Omental fat pad (tissue), 4 donors: ENCODE data around the gene CCDC15. TPM values are rescaled to one million over a fixed set of nuclear protein-coding genes. Genes with fewer than 3 reads are reported as not detected.
"Not testable (repeated sequence)": the region's sequence is repeated elsewhere in the genome, so short reads cannot be mapped to it uniquely, and the experiment has no call there.

Source experiments
- ATAC-seq: fragments of 150-250 bp; one replicate; pipeline ENCODE4 v1.9.1; 2016; ENCODE audit warnings: mild to moderate bottlenecking, moderate library complexity; ENCODE audit not compliant: low FRiP score
- DNase-seq: peaks from one replicate; pipeline ENCODE4 v3.0.0-alpha.2; 2019; ENCODE audit warnings: low spot score
- total RNA-seq, 4 donors: library from RNA; depleted of rRNA; stranded (reverse); fragments of >200 nt; gene quantifications; one replicate each; pipeline ENCODE4 v1.1.0, GENCODE V29; 2016
- TF ChIP-seq, protein P1 (sequence below), 3 donors: fragments of 450-650 bp; IDR thresholded peaks; one replicate each; pipeline ENCODE4 v1.5.1; 2016 to 2017; ENCODE audit warnings: antibody characterized with exemption in 3 of 3, mild to moderate bottlenecking in 3 of 3, moderate library complexity in 2 of 3

CCDC15 gene
- total RNA-seq, 4 donors from 2014 or later, result 0.88 to 2.4 (median 1.1) TPM

- ATAC-seq (no peak), DNase-seq (no peak)
Measured at GRCh38 chr11:125055107-125055715, 101.2 kb downstream of the CCDC15 start.

GRCh38 chr11:125056111-125056510 is 102.1 kb downstream of the CCDC15 start:
- DNase-seq, ATAC-seq: not testable (repeated sequence)

More at GRCh38 chr11:125055107-125055715, 101.2 kb downstream of the CCDC15 start:
- TF ChIP-seq, protein P1, sequence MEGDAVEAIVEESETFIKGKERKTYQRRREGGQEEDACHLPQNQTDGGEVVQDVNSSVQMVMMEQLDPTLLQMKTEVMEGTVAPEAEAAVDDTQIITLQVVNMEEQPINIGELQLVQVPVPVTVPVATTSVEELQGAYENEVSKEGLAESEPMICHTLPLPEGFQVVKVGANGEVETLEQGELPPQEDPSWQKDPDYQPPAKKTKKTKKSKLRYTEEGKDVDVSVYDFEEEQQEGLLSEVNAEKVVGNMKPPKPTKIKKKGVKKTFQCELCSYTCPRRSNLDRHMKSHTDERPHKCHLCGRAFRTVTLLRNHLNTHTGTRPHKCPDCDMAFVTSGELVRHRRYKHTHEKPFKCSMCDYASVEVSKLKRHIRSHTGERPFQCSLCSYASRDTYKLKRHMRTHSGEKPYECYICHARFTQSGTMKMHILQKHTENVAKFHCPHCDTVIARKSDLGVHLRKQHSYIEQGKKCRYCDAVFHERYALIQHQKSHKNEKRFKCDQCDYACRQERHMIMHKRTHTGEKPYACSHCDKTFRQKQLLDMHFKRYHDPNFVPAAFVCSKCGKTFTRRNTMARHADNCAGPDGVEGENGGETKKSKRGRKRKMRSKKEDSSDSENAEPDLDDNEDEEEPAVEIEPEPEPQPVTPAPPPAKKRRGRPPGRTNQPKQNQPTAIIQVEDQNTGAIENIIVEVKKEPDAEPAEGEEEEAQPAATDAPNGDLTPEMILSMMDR (IDR thresholded peaks at IDR 0.05), result no peak

GRCh38 chr11:125056931-125057692 is 103.1 kb downstream of the CCDC15 start:
- no peak for ATAC-seq
- TF ChIP-seq, protein P1 (IDR thresholded peaks at IDR 0.05), result no peak
- no peak for DNase-seq

DNA sequence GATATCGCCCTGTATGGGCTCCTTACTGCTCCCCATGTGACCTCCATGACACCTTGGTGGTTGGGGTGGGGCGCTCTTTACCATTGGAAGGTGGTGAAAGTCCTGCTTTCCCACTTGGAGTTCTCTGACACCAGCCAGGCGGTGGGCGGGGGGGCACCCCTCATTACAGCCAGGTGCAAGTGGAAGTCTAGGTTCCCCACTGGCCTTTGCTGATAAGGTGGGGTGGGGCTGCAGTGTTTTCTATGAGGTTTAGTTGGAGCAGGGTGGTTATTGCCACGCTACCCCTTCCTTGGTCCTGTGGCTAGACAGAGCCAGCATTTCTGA is 103.7 kb downstream of the CCDC15 start:
- DNase-seq (no peak), ATAC-seq (no peak)
- TF ChIP-seq, protein P1 (IDR thresholded peaks at IDR 0.05), result no peak

DNA sequence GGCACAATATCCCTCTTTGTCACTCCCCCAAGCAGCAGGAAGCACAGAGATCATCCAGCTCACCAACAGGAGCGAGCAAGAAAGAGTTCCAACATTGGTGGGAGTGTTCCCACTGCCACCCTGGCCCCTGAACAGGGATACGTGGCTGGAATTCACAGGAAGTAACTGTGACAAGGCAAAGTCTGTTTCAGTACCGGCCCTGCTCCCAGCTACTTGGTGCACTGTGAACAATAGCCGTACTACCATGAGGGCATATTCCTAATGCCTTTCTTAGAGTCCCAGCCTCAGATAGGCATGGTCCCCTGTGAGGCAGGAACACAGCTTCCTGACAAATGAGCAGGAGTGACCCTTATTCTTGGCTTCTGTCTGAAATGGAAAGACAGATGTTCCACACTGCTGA is 107.3 kb downstream of the CCDC15 start:
- TF ChIP-seq, protein P1 (IDR thresholded peaks at IDR 0.05), result no peak

GRCh38 chr11:125062218-125062930 is 108.4 kb downstream of the CCDC15 start:
- DNase-seq, result no peak
- TF ChIP-seq, protein P1 (IDR thresholded peaks at IDR 0.05), result no peak
- peak; percentile 25 for ATAC-seq

More for the DNA sequence above, 107.3 kb downstream of the CCDC15 start:
- DNase-seq (no peak), ATAC-seq (no peak)

DNA sequence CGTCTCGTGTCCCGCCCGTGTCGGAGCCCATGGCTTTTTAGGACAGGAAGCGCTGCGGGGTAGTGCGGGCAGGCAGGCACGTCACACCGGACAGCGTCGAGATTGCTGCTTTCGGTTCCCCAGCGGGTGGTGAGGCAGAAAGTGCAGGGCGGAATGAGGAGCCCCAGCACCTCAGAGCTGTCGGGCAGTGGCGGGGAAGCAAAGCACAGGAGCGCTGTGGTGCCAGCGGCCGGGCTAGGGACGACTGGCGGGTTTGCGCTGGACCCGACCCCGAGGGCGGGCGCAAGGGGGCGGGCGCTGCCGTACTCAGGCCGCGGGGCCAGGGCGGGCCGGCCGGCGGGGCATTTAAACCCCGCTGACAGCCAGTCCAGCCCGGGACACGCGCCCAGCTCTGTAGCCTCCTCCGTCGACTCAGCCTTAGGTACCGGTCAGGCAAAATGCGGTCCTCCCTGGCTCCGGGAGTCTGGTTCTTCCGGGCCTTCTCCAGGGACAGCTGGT is 109.0 kb downstream of the CCDC15 start, which contains the start of gene SLC37A2:
TSS of gene SLC37A2 (plus strand) at position 375 of the 498 bp plus-strand sequence. CDS start at position 438, 63 bp downstream.
- TF ChIP-seq, protein P1 (IDR thresholded peaks at IDR 0.05), result no peak
- ATAC-seq, result peak; percentile 90

More for the DNA sequence above, 109.0 kb downstream of the CCDC15 start, which contains the start of gene SLC37A2:
- no peak for DNase-seq
